Astrocyte (in vitro differentiated cells and primary cell): ENCODE results near the gene JAZF1.

Experiments
- EZH2 ChIP-seq: IDR thresholded peaks from 2 replicates; pipeline ENCODE4 v1.6.1; 2012; ENCODE audit warnings: mild to moderate bottlenecking, low read length, inconsistent platforms; ENCODE audit not compliant: insufficient read depth
- TF ChIP-seq, protein P1 (sequence below): IDR thresholded peaks from 2 replicates; pipeline ENCODE4 v1.5.1; 2011; ENCODE audit warnings: low read depth, mild to moderate bottlenecking, inconsistent platforms, low read length, moderate library complexity; ENCODE audit not compliant: insufficient read depth

DNA sequence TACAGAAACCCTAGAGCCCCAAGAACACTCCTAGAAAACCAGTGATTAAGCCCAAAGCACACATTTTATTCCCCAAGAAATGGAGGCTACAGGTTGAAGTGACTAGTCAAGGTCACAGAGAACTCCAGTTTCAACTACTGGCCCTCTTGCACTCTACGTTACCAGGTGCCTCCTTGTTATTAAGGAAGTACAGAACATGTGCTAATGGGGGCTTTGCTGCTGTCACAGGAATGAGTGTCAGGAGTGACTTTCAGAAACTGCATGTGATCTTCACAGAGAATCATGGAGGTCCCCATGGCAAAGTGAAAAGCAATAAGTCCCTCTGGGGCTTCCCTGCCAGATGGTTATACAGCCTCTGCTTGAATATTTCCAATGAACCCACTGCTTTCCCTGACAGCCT is 19.3 kb downstream of the JAZF1 start:
- TF ChIP-seq, protein P1, sequence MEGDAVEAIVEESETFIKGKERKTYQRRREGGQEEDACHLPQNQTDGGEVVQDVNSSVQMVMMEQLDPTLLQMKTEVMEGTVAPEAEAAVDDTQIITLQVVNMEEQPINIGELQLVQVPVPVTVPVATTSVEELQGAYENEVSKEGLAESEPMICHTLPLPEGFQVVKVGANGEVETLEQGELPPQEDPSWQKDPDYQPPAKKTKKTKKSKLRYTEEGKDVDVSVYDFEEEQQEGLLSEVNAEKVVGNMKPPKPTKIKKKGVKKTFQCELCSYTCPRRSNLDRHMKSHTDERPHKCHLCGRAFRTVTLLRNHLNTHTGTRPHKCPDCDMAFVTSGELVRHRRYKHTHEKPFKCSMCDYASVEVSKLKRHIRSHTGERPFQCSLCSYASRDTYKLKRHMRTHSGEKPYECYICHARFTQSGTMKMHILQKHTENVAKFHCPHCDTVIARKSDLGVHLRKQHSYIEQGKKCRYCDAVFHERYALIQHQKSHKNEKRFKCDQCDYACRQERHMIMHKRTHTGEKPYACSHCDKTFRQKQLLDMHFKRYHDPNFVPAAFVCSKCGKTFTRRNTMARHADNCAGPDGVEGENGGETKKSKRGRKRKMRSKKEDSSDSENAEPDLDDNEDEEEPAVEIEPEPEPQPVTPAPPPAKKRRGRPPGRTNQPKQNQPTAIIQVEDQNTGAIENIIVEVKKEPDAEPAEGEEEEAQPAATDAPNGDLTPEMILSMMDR = no peak
- TF ChIP-seq EZH2 = no peak
